ENCODE results near the gene CTSL. TPM values are rescaled to one million over a fixed set of nuclear protein-coding genes. Genes with fewer than 3 reads are reported as not detected.
A peak's percentile ranks its signal among the peaks of the same experiment; 100 is the strongest.
"Not testable (repeated sequence)": the region's sequence is repeated elsewhere in the genome, so short reads cannot be mapped to it uniquely, and the experiment has no call there.

The CTSL gene
- total and polyA plus RNA-seq, 5 experiments from 2014 or later, result 0.87 to 27.5 (median 17.3) TPM; not detected in 1

DNA sequence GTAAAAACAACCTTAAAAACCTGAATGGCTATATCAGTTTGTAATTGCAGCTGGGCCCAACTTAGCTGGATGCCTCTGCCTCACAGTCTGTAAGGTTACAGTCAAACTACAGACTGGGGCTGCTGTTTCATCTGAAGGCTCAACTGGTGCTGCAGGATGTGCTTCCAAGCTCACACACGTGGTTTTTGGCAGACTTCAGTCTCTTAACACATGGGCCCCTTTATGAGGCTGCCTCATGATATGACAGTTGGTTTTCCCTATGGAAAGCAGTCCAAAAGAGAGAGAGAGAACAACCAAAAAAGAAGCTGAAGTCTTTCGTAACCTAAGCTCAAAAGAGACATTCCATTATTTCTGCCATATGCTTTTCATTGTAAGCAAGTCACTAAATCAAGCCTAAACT lies 27.4 kb downstream of the CTSL start:
- peaks cover 0 to 9% (median 0%) of the 10 kb centered on the region in 3 donors for H3K36me3 Mint-ChIP-seq
- H3K4me3 Mint-ChIP-seq, result no peak overlapping the region
- POLR2A ChIA-PET, result no interaction called here

DNA sequence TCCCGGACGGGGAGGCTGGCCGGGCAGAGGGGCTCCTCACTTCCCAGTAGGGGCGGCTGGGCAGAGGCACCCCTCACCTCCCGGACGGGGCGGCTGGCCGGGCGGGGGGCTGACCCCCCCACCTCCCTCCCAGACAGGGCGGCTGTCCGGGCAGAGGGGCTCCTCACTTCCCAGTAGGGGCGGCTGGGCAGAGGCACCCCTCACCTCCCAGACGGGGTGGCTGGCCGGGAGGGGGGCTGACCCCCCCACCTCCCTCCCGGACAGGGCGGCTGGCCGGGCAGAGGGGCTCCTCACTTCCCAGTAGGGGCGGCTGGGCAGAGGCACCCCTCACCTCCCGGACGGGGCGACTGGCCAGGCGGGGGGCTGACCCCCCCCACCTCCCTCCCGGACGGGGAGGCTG lies 32.4 kb downstream of the CTSL start:
- H3K4me3 Mint-ChIP-seq, H3K27ac Mint-ChIP-seq, DNase-seq, POLR2A ChIA-PET, H3K4me1 Mint-ChIP-seq, ATAC-seq, H3K27me3 Mint-ChIP-seq: not testable (repeated sequence)
- H3K36me3 Mint-ChIP-seq, result peaks cover 0 to 14% (median 0%) of the 10 kb centered on the region in 3 donors
- peaks cover 0 to 22% (median 3%) of the 10 kb centered on the region in 9 donors for H3K9me3 Mint-ChIP-seq

More for the DNA sequence above, 27.4 kb downstream of the CTSL start:
- Mint-ChIP-seq H3K27ac (no peak overlapping the region), H3K4me1 (no peaks in the 10 kb centered on the region), H3K9me3 (peaks cover 0 to 18% (median 6%) of the 10 kb centered on the region in 9 donors), H3K27me3 (peaks cover 5 to 12% (median 11%) of the 10 kb centered on the region in 5 donors)
- DNase-seq (no peak), ATAC-seq (no peak)

DNA sequence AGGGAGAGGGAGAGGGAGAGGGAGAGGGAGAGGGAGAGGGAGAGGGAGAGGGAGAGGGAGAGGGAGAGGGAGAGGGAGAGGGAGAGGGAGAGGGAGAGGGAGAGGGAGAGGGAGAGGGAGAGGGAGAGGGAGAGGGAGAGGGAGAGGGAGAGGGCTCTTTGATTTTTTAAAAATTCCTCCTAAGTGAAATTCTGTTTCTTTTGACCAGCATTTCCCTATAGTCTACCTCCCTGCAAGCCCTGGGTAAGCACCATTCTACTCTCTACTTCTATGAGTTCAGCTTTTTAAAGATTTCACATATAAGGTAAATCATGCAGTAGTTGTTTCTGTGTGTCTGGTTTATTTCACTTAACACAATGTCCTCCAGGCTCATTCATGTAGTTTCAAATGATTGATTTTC lies 34.1 kb downstream of the CTSL start:
- H3K27ac Mint-ChIP-seq, ATAC-seq: not testable (repeated sequence)

DNA sequence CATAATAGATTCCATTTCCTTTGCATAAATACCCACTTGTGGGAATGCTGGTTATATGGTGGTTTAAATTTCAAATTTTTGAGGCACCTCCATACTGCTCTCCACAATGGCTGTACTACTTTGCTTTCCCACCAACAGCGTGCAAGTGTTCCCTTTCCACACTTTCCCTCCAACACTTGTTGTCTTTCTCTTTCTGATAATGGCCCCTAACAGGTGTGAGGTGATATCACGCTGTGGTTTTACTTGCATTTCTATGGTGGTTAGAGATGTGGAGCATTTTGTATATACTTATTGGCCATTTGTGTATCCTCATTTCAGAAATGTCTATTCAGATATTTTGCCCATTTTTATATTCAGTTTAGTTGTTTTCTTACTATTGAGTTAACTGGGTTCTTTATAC lies 34.6 kb downstream of the CTSL start:
- ATAC-seq (no peak), DNase-seq (no peak)
- POLR2A ChIA-PET, result no interaction called here
- Mint-ChIP-seq H3K4me3 (no peak overlapping the region), H3K27me3 (peaks cover 0 to 12% (median 2%) of the 10 kb centered on the region in 5 donors), H3K36me3 (peaks cover 0 to 5% (median 0%) of the 10 kb centered on the region in 3 donors), H3K4me1 (no peaks in the 10 kb centered on the region), H3K9me3 (peaks cover 0 to 11% (median 0%) of the 10 kb centered on the region in 9 donors), H3K27ac (peak overlapping the region in 1 of 10 donors; percentile 26)

More for the DNA sequence above, 34.1 kb downstream of the CTSL start:
- H3K4me1 Mint-ChIP-seq, H3K27me3 Mint-ChIP-seq, H3K36me3 Mint-ChIP-seq, DNase-seq, H3K4me3 Mint-ChIP-seq, POLR2A ChIA-PET: not testable (repeated sequence)
- peaks cover 0 to 15% (median 0%) of the 10 kb centered on the region in 9 donors for H3K9me3 Mint-ChIP-seq

DNA sequence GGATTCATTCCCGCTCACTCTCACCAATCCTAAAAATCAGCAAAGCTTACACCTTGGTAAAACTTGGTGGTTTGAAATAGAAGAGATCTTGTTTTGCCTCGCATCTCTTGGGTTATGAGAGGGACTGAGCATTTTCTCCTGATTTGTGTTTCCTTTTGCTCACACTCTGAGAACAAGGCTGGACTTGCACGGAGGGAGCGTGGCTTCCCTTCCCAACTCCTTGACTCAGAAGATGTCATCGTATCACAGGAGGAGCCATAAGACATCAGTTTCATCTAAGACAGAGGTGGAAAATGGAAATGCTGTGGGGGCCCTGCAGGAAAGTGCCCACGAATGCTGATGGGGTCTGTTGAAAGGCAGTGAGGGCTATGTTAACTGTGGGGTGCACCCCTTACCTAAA lies 37.4 kb downstream of the CTSL start:
- DNase-seq, result no peak
- Mint-ChIP-seq H3K4me1 (no peaks in the 10 kb centered on the region), H3K36me3 (peaks cover 0 to 5% (median 0%) of the 10 kb centered on the region in 3 donors), H3K27ac (no peak overlapping the region), H3K27me3 (peaks cover 0 to 17% (median 2%) of the 10 kb centered on the region in 5 donors), H3K4me3 (no peak overlapping the region), H3K9me3 (peaks cover 0 to 11% (median 0%) of the 10 kb centered on the region in 9 donors)
- POLR2A ChIA-PET, result no interaction called here
- ATAC-seq, result no peak

DNA sequence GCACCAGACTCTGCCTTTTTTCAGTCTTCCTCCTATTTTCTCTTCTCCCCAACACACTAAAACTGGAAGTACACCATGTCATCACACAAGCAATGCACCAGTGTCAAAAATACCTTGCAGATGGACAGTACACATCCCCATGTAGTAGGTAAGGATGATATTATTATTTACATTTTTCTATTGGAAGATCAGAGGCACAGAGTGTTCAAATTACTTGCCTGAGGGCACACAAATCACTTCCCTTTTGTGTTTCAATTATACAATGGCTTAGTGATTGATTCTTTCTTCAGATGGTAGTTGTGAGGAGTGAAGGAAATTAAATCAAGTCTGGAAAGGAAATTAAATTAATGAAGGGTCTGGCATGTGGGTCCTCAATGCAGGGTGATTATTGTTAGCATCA lies 39.6 kb downstream of the CTSL start:
- Mint-ChIP-seq H3K4me3 (no peak overlapping the region), H3K27me3 (peaks cover 1 to 27% (median 7%) of the 10 kb centered on the region in 5 donors), H3K27ac (no peak overlapping the region), H3K36me3 (no peaks in the 10 kb centered on the region), H3K4me1 (no peaks in the 10 kb centered on the region), H3K9me3 (peaks cover 0 to 7% (median 0%) of the 10 kb centered on the region in 9 donors)
- POLR2A ChIA-PET, result no interaction called here
- no peak for ATAC-seq
- DNase-seq, result no peak

DNA sequence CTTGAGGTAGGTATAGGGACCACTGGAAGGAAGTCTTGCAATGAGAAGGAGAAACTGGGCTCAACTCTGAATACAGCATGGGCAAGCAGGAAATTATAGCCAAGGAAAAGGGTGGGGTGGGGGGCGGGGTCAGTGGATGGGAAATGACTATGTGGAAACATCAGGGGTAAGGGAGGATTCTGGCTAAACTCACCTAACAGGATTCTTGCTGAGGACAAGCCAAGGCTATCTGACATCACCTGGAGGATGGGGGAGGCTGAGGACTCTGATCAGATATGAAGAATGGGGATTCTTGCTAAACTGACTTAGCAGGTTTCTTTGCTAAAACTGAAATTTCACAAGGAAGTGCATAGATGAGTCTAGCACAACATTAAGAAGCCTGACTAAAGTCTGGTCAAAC lies 40.8 kb downstream of the CTSL start:
- H3K9me3 Mint-ChIP-seq, result peaks cover 0 to 4% (median 0%) of the 10 kb centered on the region in 9 donors
- no peak overlapping the region for H3K4me3 Mint-ChIP-seq
- ATAC-seq, result no peak
- POLR2A ChIA-PET, result no interaction called here
- no peaks in the 10 kb centered on the region for H3K4me1 Mint-ChIP-seq
- no peak overlapping the region for H3K27ac Mint-ChIP-seq
- DNase-seq, result no peak
- H3K36me3 Mint-ChIP-seq, result no peaks in the 10 kb centered on the region
- H3K27me3 Mint-ChIP-seq, result peaks cover 1 to 38% (median 12%) of the 10 kb centered on the region in 5 donors

DNA sequence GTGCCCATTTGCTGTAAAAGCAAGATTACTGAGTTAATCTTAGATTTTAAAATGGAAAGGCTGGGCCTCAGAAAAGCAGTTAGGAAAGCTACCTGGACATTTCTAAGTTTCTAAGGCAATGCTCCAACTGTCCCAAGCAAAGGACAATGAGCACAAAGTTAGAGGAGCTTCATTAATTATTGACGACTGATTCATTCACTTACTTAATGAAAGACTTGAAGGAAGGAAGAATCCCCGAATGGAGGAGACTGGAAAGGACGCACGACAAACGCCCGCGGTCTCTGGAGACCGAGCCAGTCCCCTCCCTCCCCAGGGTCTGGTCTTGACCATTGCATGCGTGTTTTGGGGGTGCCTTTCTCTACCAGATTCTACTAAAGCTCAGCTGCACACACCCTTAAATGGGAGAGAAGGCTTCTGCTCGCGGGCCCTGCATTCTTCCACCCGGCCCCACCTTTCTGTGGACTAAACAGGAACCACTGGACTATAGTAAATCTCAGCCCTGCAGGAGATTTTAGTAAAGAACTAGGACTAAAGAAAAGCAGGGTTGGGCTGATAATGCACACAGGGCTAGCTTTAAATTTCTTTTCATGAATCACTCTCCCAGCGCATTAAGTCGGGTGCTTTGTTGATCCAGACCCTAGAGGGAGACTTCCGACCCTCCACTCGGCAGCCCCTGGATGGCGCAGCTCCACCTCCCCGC lies 44.8 kb downstream of the CTSL start:
- no peak for DNase-seq
- no peak overlapping the region for H3K27ac Mint-ChIP-seq
- H3K27me3 Mint-ChIP-seq, result peaks cover 4 to 33% (median 12%) of the 10 kb centered on the region in 5 donors
- no peak overlapping the region for H3K4me3 Mint-ChIP-seq
- no peaks in the 10 kb centered on the region for H3K4me1 Mint-ChIP-seq
- no peaks in the 10 kb centered on the region for H3K36me3 Mint-ChIP-seq
- peaks cover 0 to 4% (median 0%) of the 10 kb centered on the region in 9 donors for H3K9me3 Mint-ChIP-seq
- POLR2A ChIA-PET, result interaction anchor here (0.6 kb wide), 1 partner anchor 54 kb away, joined by 3 read pairs; no protein-coding TSS in a partner anchor
- ATAC-seq, result no peak

DNA sequence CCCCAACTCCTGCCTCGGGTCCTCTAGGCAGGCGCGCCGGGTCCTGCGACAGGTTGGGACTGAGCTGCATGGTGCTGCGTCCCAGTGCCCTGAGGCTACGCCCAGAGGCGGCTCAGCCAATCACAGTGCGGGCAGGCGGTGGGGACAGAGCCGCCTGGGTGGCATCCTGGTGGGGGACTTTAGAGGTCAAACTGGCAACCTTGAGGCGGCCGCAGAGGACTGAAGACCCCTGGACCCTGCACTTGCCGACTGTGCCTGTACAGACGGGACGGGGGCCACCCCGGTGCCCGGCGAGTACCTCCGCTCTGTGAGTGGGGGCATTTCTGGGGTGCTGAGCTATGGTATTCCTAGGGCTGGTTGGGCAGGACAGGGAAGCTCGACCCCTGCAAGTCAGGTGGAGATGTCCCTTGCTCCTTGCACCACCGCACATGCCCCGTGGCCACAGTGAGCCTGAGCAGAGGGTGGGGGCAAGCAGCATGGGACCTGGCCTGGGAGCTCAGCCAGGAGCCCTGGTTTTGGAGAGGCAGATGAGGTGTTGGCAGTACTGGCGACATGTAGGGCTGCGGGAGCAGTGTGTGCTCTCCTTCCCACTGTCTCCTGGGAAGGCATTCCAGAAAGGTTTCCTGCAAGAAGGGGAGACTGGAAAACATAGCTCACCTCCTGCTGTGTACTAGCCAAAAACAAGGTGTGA lies 45.5 kb downstream of the CTSL start:
- DNase-seq, result no peak
- Mint-ChIP-seq H3K27me3 (peaks cover 4 to 31% (median 12%) of the 10 kb centered on the region in 5 donors), H3K36me3 (no peaks in the 10 kb centered on the region), H3K4me3 (no peak overlapping the region), H3K9me3 (peaks cover 0 to 4% (median 0%) of the 10 kb centered on the region in 9 donors), H3K4me1 (no peaks in the 10 kb centered on the region), H3K27ac (no peak overlapping the region)
- POLR2A ChIA-PET, result no interaction called here
- ATAC-seq, result no peak

DNA sequence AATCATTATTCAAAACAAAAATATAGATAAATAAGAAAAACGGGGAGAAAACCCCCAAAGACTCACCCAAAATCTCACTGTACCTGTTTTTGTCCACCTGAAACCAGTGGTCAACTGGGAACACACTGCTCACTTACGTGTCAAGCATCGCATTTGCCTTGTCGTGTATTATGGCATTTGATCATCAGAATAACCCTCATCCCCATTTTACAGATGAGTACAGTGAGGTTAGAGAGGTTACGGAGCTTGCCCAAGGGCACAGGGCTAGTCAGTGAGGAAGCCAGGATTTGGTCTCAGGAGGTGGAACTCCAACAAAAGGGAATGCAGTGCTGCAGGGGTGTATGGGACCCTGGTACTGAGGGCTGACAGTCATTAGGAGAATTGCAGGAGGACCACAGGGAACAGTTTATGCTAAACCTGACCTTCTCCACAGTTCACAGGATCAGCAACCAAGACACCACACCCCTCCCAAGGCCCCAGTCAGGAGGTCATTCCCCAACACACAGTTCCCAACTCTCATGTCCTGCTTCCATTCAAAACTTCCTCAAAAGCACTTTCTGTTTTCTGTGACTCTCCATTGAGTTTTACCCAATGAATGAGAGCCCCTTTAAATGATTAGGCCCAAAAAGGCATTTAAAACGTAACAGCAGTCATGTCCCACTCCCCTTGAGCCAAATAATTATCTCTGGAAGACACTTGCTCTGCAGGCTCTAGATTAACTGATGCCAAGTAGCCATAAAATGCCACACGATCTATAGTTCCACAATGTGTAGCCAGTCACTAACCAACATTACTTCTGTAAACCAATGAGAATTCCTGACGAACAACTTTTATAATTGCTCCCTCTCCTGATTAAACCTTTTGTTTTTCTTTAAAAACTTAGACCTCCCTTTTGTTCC lies 50.8 kb downstream of the CTSL start:
- ATAC-seq, result no peak
- Mint-ChIP-seq H3K4me3 (no peak overlapping the region), H3K9me3 (peaks cover 0 to 4% (median 0%) of the 10 kb centered on the region in 9 donors), H3K27me3 (peaks cover 0 to 10% (median 4%) of the 10 kb centered on the region in 5 donors), H3K27ac (no peak overlapping the region), H3K36me3 (no peaks in the 10 kb centered on the region), H3K4me1 (no peaks in the 10 kb centered on the region)
- POLR2A ChIA-PET, result no interaction called here
- no peak for DNase-seq

DNA sequence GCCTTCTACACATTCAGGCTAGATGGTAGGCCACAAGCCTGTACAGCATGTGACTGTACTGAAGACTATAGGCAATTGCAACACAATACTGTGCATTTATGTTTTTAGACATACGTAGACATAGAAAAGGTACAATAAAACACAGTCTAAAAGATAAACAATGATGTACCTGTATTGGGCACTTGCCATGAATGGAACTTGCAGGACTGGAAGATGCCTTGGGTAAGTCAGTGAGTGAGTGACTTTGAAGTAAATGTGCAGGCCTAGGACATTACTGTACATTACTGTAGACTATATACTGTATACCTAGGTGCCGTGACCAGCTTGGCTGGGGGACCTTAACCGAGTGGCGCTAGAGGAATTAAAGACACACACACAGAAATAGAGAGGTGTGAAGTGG lies 53.1 kb downstream of the CTSL start:
- Mint-ChIP-seq H3K4me1 (no peaks in the 10 kb centered on the region), H3K4me3 (no peak overlapping the region), H3K27ac (no peak overlapping the region), H3K9me3 (peaks cover 0 to 4% (median 0%) of the 10 kb centered on the region in 9 donors), H3K27me3 (peaks cover 0 to 6% (median 1%) of the 10 kb centered on the region in 5 donors), H3K36me3 (no peaks in the 10 kb centered on the region)
- no peak for DNase-seq
- POLR2A ChIA-PET, result no interaction called here
- ATAC-seq, result no peak
